HAP-1 (cell line): ENCODE results near the gene NEK5.
"Not testable (repeated sequence)": the region's sequence is repeated elsewhere in the genome, so short reads cannot be mapped to it uniquely, and the experiment has no call there.

Source experiments
- DNase-seq, 2 experiments: peaks; one replicate each; pipeline ENCODE4 v3.0.0-alpha.2; 2016 to 2020; ENCODE audit warnings: low spot score in 2 of 2
- H3K27me3 ChIP-seq: fragments of 250-450 bp; sonication (Bioruptor Pico); 2 replicates; pipeline ENCODE4 v1.5.1; 2020; ENCODE audit warnings: low read depth, mild to moderate bottlenecking, moderate library complexity
- H3K36me3 ChIP-seq: fragments of 250-450 bp; sonication (Bioruptor Pico); replicated peaks from 2 replicates; pipeline ENCODE4 v1.5.1; 2020; ENCODE audit warnings: mild to moderate bottlenecking
- H3K4me1 ChIP-seq: fragments of 250-450 bp; sonication (Bioruptor Pico); 2 replicates; pipeline ENCODE4 v1.5.1; 2020; ENCODE audit warnings: mild to moderate bottlenecking
- H3K4me3 ChIP-seq: fragments of 250-450 bp; sonication (Bioruptor Pico); 2 replicates; pipeline ENCODE4 v1.5.1; 2020; ENCODE audit warnings: mild to moderate bottlenecking, moderate library complexity
- H3K9me3 ChIP-seq: fragments of 250-450 bp; sonication (Bioruptor Pico); 2 replicates; pipeline ENCODE4 v1.5.1; 2020; ENCODE audit warnings: mild to moderate bottlenecking, moderate library complexity
- in situ Hi-C: fragments of 300-500 bp; cut with MboI; formaldehyde crosslinking; loops from 3 replicates; pipeline ENCODE4 v1.14.3; 2020; ENCODE audit warnings: low sequenced_read_pairs, inconsistent platforms, mixed read lengths

The NEK5 gene

DNA sequence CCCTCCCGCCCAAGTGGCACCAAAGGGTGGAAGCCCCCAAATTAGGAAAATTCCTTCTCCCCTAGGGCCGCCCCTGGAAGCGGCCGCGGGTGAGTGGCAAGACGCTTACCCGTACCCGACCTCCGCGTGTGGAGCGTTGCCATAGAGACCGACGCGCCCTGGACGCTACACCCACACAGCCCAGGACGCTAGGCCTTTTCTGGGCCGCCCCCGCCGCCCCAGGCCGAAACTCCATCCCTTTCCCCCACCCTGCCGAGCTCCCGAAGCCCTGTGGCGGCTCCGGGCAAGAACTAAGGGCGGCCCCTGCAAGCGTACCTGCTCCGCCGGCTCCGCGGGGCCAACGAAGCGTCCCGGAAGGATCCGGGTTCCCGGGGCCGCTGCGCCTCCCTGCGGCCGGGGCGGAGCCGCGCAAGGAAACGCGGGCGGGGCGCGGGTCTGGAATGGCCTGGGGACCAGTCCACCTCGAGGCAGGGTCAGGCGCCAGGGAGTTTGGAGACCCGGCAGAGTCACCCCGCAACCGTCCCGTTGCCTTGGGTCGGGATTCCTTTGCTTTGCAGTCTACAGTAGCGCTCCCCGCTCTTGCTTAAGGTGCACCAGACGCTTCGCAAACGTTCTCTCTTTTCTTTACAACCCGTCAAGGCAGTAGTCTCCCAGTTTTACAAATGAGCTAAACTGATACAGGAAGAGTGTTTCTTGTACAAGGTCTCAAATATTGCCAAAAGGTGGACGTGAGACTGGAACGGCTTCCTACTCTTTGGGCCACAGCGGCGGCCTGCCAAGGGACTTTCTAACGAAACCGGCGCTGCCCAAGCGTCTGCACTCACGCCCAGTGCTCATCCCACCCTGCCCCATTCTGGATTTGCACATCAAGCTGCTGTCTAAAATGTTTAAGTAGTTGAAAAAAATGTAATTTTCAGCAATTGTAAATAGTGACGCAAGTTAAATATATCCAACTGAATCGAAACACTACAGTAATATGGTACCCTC is at the start of gene NEK5:
Gene NEK5, minus strand, starts transcription at position 360 of the 987 bp plus-strand sequence. CDS start 1,591 bp downstream, outside the sequence.
- no peaks in the 10 kb centered on the region for H3K36me3 ChIP-seq
- in situ Hi-C loops, result loop anchor here (10.0 kb wide), 1 partner anchor 124 kb away; no protein-coding TSS in a partner anchor
- peaks cover 3% of the 10 kb centered on the region; the same call in 1 of the 2 replicates for H3K4me1 ChIP-seq
- peaks cover 26% of the 10 kb centered on the region; the same call in 1 of the 2 replicates for H3K27me3 ChIP-seq
- peak; percentile 45 to 77 for DNase-seq
- peak within 1 kb of the TSS; percentile 47 for H3K4me3 ChIP-seq
- H3K9me3 ChIP-seq, result no peaks in the 10 kb centered on the region

GRCh38 chr13:52177276-52177675 is 48.4 kb upstream of the NEK5 start:
- H3K4me1 ChIP-seq, result no peaks in the 10 kb centered on the region
- DNase-seq, result no peak
- H3K4me3 ChIP-seq, result no peak overlapping the region
- no peaks in the 10 kb centered on the region for H3K9me3 ChIP-seq
- in situ Hi-C loops, result loop anchor here (25.0 kb wide), 1 partner anchor 285 kb away; the partner anchor contains the start of genes CKAP2 and VPS36
- H3K27me3 ChIP-seq, result no peaks in the 10 kb centered on the region
- no peaks in the 10 kb centered on the region; the same call in none of the 2 replicates for H3K36me3 ChIP-seq

- H3K36me3 ChIP-seq, H3K4me3 ChIP-seq, DNase-seq, H3K27me3 ChIP-seq, H3K9me3 ChIP-seq, in situ Hi-C loops, H3K4me1 ChIP-seq: not testable (repeated sequence)
These were observed 45.1 kb upstream of the NEK5 start for GRCh38 chr13:52173970-52174369.

DNA sequence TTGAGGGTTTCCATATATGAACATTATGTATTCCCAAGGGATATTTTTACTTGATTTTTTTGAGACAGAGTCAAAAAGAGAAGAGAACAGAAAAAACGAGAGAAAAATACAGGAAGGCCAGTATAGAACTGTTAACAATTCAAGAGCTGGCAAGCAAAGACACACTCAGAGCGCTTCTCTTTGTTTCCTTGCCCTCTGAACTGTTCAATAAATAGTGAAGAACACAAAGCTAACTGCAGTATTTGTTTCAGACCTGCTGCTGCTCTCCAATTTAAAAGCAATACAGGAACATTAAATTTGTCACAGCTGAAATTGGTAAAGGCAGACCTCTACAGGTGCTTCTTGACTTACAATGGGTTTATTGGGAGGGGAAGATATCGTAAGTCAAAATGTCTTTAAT is 44.5 kb upstream of the NEK5 start:
- in situ Hi-C loops, result no loop called here
- Histone ChIP-seq H3K9me3 (no peaks in the 10 kb centered on the region), H3K27me3 (no peaks in the 10 kb centered on the region), H3K36me3 (peaks cover 8% of the 10 kb centered on the region), H3K4me3 (no peak overlapping the region), H3K4me1 (no peaks in the 10 kb centered on the region)
- DNase-seq, result no peak

DNA sequence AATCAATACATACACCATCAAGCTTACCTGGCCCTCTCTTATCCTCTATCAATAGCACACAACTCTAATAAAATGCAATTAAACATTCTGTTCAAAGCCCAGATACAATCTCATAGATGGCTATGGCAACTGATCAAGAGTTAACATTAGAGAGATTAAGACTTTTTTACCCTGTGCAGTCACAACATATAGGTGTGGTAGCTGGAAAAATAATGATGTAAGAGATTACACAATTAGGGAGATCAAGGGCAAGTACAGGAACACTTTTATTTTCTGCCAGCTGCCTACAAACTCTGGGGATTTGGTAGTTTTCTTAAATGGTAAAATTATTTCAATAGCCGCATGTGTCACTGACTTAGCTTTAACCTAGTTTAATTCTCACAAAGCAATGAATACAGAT is 42.8 kb upstream of the NEK5 start:
- H3K4me1 ChIP-seq, H3K9me3 ChIP-seq, in situ Hi-C loops, H3K4me3 ChIP-seq, DNase-seq, H3K27me3 ChIP-seq: not testable (repeated sequence)
- H3K36me3 ChIP-seq, result peaks cover 13% of the 10 kb centered on the region

GRCh38 chr13:52170828-52171391 is 42.0 kb upstream of the NEK5 start:
- in situ Hi-C loops, DNase-seq, H3K27me3 ChIP-seq, H3K4me1 ChIP-seq, H3K4me3 ChIP-seq, H3K9me3 ChIP-seq: not testable (repeated sequence)
- H3K36me3 ChIP-seq, result peaks cover 13% of the 10 kb centered on the region

- no peak overlapping the region for H3K4me3 ChIP-seq
- H3K36me3 ChIP-seq, result peaks cover 13% of the 10 kb centered on the region
- no peaks in the 10 kb centered on the region for H3K4me1 ChIP-seq
- no peaks in the 10 kb centered on the region for H3K9me3 ChIP-seq
- in situ Hi-C loops, result no loop called here
- peaks cover 4% of the 10 kb centered on the region; the same call in 1 of the 2 replicates for H3K27me3 ChIP-seq
- DNase-seq, result no peak
These were observed 41.0 kb upstream of the NEK5 start for GRCh38 chr13:52169839-52170238.

GRCh38 chr13:52165411-52165810 is 36.5 kb upstream of the NEK5 start:
- in situ Hi-C loops, result no loop called here
- no peak for DNase-seq
- Histone ChIP-seq H3K9me3 (no peaks in the 10 kb centered on the region), H3K4me3 (no peak overlapping the region), H3K36me3 (peaks cover 10% of the 10 kb centered on the region), H3K27me3 (peaks cover 33% of the 10 kb centered on the region), H3K4me1 (peaks cover 9% of the 10 kb centered on the region)

DNA sequence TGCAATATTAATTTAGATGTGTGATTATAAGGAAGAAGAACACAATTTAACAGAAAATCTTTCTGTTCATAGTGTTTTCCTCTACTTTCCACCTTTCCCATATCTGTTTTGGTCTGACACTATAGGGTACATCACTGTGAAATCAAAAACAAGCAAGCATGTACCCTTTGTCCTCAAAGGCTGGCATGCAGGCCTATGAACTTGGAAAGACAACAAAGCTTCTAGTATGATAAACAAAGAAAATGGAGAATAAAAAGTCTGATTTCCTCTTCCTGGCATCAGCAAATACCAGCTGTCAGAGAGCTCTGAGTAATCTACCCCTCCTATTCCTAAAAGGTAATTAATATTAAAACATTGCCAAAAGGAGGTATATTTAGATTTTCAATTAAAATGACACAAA is 36.1 kb upstream of the NEK5 start:
- no peak for DNase-seq
- Histone ChIP-seq H3K9me3 (no peaks in the 10 kb centered on the region; the same call in 1 of the 2 replicates), H3K27me3 (peaks cover 37% of the 10 kb centered on the region), H3K4me1 (peaks cover 9% of the 10 kb centered on the region), H3K4me3 (no peak overlapping the region), H3K36me3 (peaks cover 7% of the 10 kb centered on the region)
- in situ Hi-C loops, result no loop called here

GRCh38 chr13:52163878-52164277 is 35.0 kb upstream of the NEK5 start:
- H3K9me3 ChIP-seq, DNase-seq, in situ Hi-C loops, H3K4me3 ChIP-seq, H3K36me3 ChIP-seq, H3K4me1 ChIP-seq: not testable (repeated sequence)
- peaks cover 48% of the 10 kb centered on the region for H3K27me3 ChIP-seq

- Histone ChIP-seq H3K9me3 (peaks cover 4% of the 10 kb centered on the region; the same call in 1 of the 2 replicates), H3K27me3 (peaks cover 62% of the 10 kb centered on the region), H3K4me1 (peaks cover 9% of the 10 kb centered on the region), H3K4me3 (no peak overlapping the region), H3K36me3 (peaks cover 3% of the 10 kb centered on the region)
- in situ Hi-C loops, result no loop called here
- peak; percentile 39 to 88 for DNase-seq
These were observed 33.6 kb upstream of the NEK5 start for GRCh38 chr13:52162279-52163101.

DNA sequence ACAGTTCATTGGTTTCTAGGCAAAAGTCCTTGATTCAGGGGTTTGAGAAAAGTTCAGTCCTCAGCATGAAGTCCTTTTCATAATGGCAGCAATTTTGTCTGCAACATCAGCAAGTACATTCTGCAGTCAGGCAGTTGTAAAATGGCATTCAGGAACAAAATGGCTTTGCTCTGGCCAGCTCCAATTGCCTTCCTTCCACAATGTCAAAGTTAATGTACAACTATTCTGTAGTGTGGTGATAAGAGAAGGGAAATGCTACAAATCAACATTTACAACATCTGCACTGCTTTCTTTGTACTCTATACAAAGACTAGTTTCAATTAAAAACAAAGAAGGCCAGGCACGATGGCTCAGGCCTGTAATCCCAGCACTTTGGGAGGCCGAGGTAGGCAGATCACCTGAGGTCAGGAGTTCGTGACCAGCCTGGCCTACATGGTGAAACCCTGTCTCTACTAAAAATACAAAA is 32.3 kb upstream of the NEK5 start:
- H3K4me1 ChIP-seq, result peaks cover 9% of the 10 kb centered on the region
- H3K36me3 ChIP-seq, result no peaks in the 10 kb centered on the region
- no peak for DNase-seq
- H3K27me3 ChIP-seq, result peaks cover 75% of the 10 kb centered on the region
- peaks cover 4% of the 10 kb centered on the region; the same call in 1 of the 2 replicates for H3K9me3 ChIP-seq
- H3K4me3 ChIP-seq, result no peak overlapping the region
- in situ Hi-C loops, result no loop called here

DNA sequence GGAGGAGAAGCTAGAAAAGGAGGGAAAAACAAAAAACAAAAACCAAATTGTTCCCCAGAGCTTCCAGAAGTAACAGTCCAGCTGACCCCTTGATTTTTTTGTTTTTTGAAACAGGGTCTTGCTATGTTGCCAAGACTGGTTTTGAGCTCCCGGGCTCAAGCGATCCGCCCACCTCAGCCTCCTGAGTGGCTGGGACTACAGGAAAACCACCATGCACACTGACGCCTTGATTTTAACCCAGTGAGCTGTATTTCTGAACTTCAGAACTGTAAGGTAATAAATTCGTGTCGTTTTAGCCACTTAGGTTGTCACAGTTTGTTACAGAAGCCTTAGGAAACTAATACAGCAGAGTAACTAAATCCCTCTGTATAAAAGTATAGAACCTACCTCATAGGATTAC is 31.6 kb upstream of the NEK5 start:
- no peak for DNase-seq
- in situ Hi-C loops, result no loop called here
- peaks cover 4% of the 10 kb centered on the region; the same call in 1 of the 2 replicates for H3K9me3 ChIP-seq
- peaks cover 82% of the 10 kb centered on the region for H3K27me3 ChIP-seq
- peaks cover 9% of the 10 kb centered on the region for H3K4me1 ChIP-seq
- no peaks in the 10 kb centered on the region for H3K36me3 ChIP-seq
- no peak overlapping the region for H3K4me3 ChIP-seq
